WTC11 (cell line): ENCODE results near the gene GSG1L. TPM values are rescaled to one million over a fixed set of nuclear protein-coding genes. Genes with fewer than 3 reads are reported as not detected.

Experiments used
- ATAC-seq: fragments of 200-7000 bp; cut with Tn5 transposase; 2 replicates; pipeline ENCODE4 v1.10.0; 2021; ENCODE audit warnings: mild to moderate bottlenecking, moderate library complexity
- CTCF ChIA-PET: fragments of 300-600 bp; sonication (Branson Sonifier 250); formaldehyde crosslinking; loops from one replicate; lab custom pipeline; 2021; ENCODE audit warnings: antibody characterized with exemption; lab: Charles Lee
- POLR2A ChIA-PET: fragments of 350-600 bp; sonication (Branson Sonifier 250); formaldehyde crosslinking; loops from one replicate; lab custom pipeline; 2021; ENCODE audit warnings: antibody characterized with exemption; lab: Charles Lee
- DNase-seq: peaks from one replicate; pipeline ENCODE4 v3.0.0; 2021; ENCODE audit warnings: low spot score
- H3K27ac Mint-ChIP-seq: 2 replicates; pipeline ENCODE4 v1.8.0; 2021; ENCODE audit warnings: mixed read lengths
- H3K27me3 Mint-ChIP-seq: 2 replicates; pipeline ENCODE4 v1.8.0; 2021; ENCODE audit warnings: low read depth, mild to moderate bottlenecking, moderate library complexity, mixed read lengths
- H3K36me3 Mint-ChIP-seq: 2 replicates; pipeline ENCODE4 v1.8.0; 2021; ENCODE audit warnings: mixed read lengths
- H3K4me1 Mint-ChIP-seq: 2 replicates; pipeline ENCODE4 v1.8.0; 2022; ENCODE audit warnings: mixed read lengths
- H3K4me3 Mint-ChIP-seq: 2 replicates; pipeline ENCODE4 v1.8.0; 2021; ENCODE audit warnings: mild to moderate bottlenecking, moderate library complexity, mixed read lengths
- H3K9me3 Mint-ChIP-seq: 2 replicates; pipeline ENCODE4 v1.8.0; 2021; ENCODE audit warnings: mixed read lengths
- ATF3 ChIP-seq: sonication (generic); formaldehyde crosslinking; conservative IDR thresholded peaks from 2 replicates; pipeline ENCODE4 v1.8.1; 2022; ENCODE audit warnings: mild to moderate bottlenecking, missing genetic modification reagents
- ATF6 ChIP-seq: sonication (generic); formaldehyde crosslinking; IDR thresholded peaks from 2 replicates; pipeline ENCODE4 v1.8.1; 2023; ENCODE audit warnings: mild to moderate bottlenecking, missing genetic modification reagents
- CREM ChIP-seq: sonication (generic); formaldehyde crosslinking; IDR thresholded peaks from 2 replicates; pipeline ENCODE4 v1.8.1; 2022; ENCODE audit warnings: mild to moderate bottlenecking, missing genetic modification reagents, moderate library complexity
- EMX1 ChIP-seq: fragments of 250-450 bp; sonication (Bioruptor Pico); IDR thresholded peaks from 2 replicates; pipeline ENCODE4 v1.8.0; 2021; ENCODE audit warnings: mild to moderate bottlenecking
- FOXJ3 ChIP-seq: sonication (generic); formaldehyde crosslinking; IDR thresholded peaks from 2 replicates; pipeline ENCODE4 v1.9.0; 2021; ENCODE audit warnings: missing genetic modification reagents, mild to moderate bottlenecking, borderline replicate concordance
- FOXK1 ChIP-seq: sonication (generic); formaldehyde crosslinking; IDR thresholded peaks from 2 replicates; pipeline ENCODE4 v1.8.0; 2022; ENCODE audit warnings: mild to moderate bottlenecking, moderate library complexity, missing genetic modification reagents
- FOXP4 ChIP-seq: sonication (generic); formaldehyde crosslinking; IDR thresholded peaks from 2 replicates; pipeline ENCODE4 v1.8.0; 2022; ENCODE audit warnings: mild to moderate bottlenecking, missing genetic modification reagents
- GTF2I ChIP-seq: fragments of 250-450 bp; sonication (Bioruptor Pico); conservative IDR thresholded peaks from 2 replicates; pipeline ENCODE4 v1.4.0; 2021; ENCODE audit warnings: mild to moderate bottlenecking
- IRF2 ChIP-seq: sonication (generic); formaldehyde crosslinking; IDR thresholded peaks from 2 replicates; pipeline ENCODE4 v1.8.0; 2022; ENCODE audit warnings: low read depth, missing genetic modification reagents, borderline replicate concordance
- JAZF1 ChIP-seq: fragments of 250-450 bp; sonication (Bioruptor Pico); IDR thresholded peaks from 2 replicates; pipeline ENCODE4 v1.9.0; 2021; ENCODE audit warnings: moderate library complexity, mild to moderate bottlenecking, inconsistent platforms
- KAT7 ChIP-seq: sonication (generic); formaldehyde crosslinking; IDR thresholded peaks from 2 replicates; pipeline ENCODE4 v1.8.1; 2023; ENCODE audit warnings: missing genetic modification reagents, mild to moderate bottlenecking, borderline replicate concordance
- MLX ChIP-seq: sonication (generic); formaldehyde crosslinking; IDR thresholded peaks from 2 replicates; pipeline ENCODE4 v1.8.1; 2023; ENCODE audit warnings: mild to moderate bottlenecking, missing genetic modification reagents, moderate library complexity
- MXD4 ChIP-seq: fragments of 250-450 bp; sonication (Bioruptor Pico); IDR thresholded peaks from 2 replicates; pipeline ENCODE4 v1.8.0; 2021; ENCODE audit warnings: mild to moderate bottlenecking, moderate library complexity, borderline replicate concordance
- NFE2L1 ChIP-seq: sonication (generic); formaldehyde crosslinking; IDR thresholded peaks from 2 replicates; pipeline ENCODE4 v1.8.1; 2023; ENCODE audit warnings: missing genetic modification reagents
- NR3C1 ChIP-seq: sonication (generic); formaldehyde crosslinking; conservative IDR thresholded peaks from 2 replicates; pipeline ENCODE4 v1.8.1; 2023; ENCODE audit warnings: low read depth, mild to moderate bottlenecking, missing genetic modification reagents
- RELA ChIP-seq: sonication (generic); formaldehyde crosslinking; IDR thresholded peaks from 2 replicates; pipeline ENCODE4 v1.8.1; 2022; ENCODE audit warnings: missing genetic modification reagents, mild to moderate bottlenecking, borderline replicate concordance
- USF1 ChIP-seq: sonication (generic); formaldehyde crosslinking; IDR thresholded peaks from 2 replicates; pipeline ENCODE4 v1.8.0; 2022; ENCODE audit warnings: mild to moderate bottlenecking, missing genetic modification reagents
- ZNF121 ChIP-seq: sonication (generic); formaldehyde crosslinking; IDR thresholded peaks from 2 replicates; pipeline ENCODE4 v1.8.0; 2023; ENCODE audit warnings: missing genetic modification reagents
- ZNF138 ChIP-seq: sonication (generic); formaldehyde crosslinking; conservative IDR thresholded peaks from 2 replicates; pipeline ENCODE4 v1.8.1; 2022; ENCODE audit warnings: mild to moderate bottlenecking, moderate library complexity, missing genetic modification reagents
- ZNF281 ChIP-seq: sonication (generic); formaldehyde crosslinking; IDR thresholded peaks from 2 replicates; pipeline ENCODE4 v1.8.0; 2023; ENCODE audit warnings: mild to moderate bottlenecking, missing genetic modification reagents
- total RNA-seq: library from RNA; stranded (reverse); gene quantifications from 3 replicates; pipeline ENCODE4 v1.2.3, GENCODE V29; 2021

The GSG1L gene
- total RNA-seq, 1 experiment from 2014 or later: 0.28 TPM

GRCh38 chr16:27965801-27966200, 97.7 kb downstream of the GSG1L start:
- no peak for DNase-seq
- ChIA-PET POLR2A (no interaction called here), CTCF (interaction anchor here (0.9 kb wide), 1 partner anchor 73 kb away, joined by 3 read pairs; no protein-coding TSS in a partner anchor)
- Mint-ChIP-seq H3K27ac (no peak overlapping the region), H3K4me3 (no peak overlapping the region), H3K36me3 (no peaks in the 10 kb centered on the region), H3K9me3 (peaks cover 8% of the 10 kb centered on the region), H3K4me1 (no peaks in the 10 kb centered on the region), H3K27me3 (0 out of 2 replicates have a peak, but pooled peaks cover 2% of the 10 kb centered on the region)
- ATAC-seq: no peak
- TF ChIP-seq IRF2 (CRISPR knock-in tag) (no peak), NFE2L1 (no peak), FOXK1 (CRISPR knock-in tag) (no peak), MXD4 (CRISPR knock-in tag) (no peak), RELA (CRISPR knock-in tag) (no peak), ZNF121 (CRISPR knock-in tag) (no peak), JAZF1 (no peak), MLX (no peak), FOXP4 (CRISPR knock-in tag) (no peak), FOXJ3 (CRISPR knock-in tag) (no peak), ZNF281 (CRISPR knock-in tag) (no peak), ATF3 (CRISPR knock-in tag) (no peak), CREM (no peak)

- Mint-ChIP-seq H3K27ac (no peak overlapping the region), H3K27me3 (0 out of 2 replicates have a peak, but pooled peaks cover 2% of the 10 kb centered on the region), H3K4me3 (no peak overlapping the region), H3K4me1 (no peaks in the 10 kb centered on the region), H3K9me3 (no peaks in the 10 kb centered on the region; the same call in 1 of the 2 replicates), H3K36me3 (no peaks in the 10 kb centered on the region)
- ChIA-PET CTCF (interaction anchor here (0.5 to 1.2 kb wide), 2 partner anchors 9 to 182 kb away, joined by 5 to 7 read pairs; no protein-coding TSS in a partner anchor), POLR2A (no interaction called here)
- DNase-seq: no peak
- ATAC-seq: no peak
- TF ChIP-seq ZNF138 (CRISPR knock-in tag) (no peak), USF1 (CRISPR knock-in tag) (no peak), NR3C1 (CRISPR knock-in tag) (no peak), ZNF121 (CRISPR knock-in tag) (no peak)
Observed at GRCh38 chr16:27963471-27963965, 100.0 kb downstream of the GSG1L start.

- CTCF ChIA-PET: interaction anchor here (1.2 to 2.2 kb wide), 2 partner anchors 10 kb away, joined by 6 to 7 read pairs; no protein-coding TSS in a partner anchor
- Mint-ChIP-seq H3K4me1 (no peaks in the 10 kb centered on the region), H3K27ac (no peak overlapping the region), H3K27me3 (peaks cover 7% of the 10 kb centered on the region; the same call in 1 of the 2 replicates), H3K4me3 (no peak overlapping the region), H3K9me3 (peaks cover 7% of the 10 kb centered on the region), H3K36me3 (no peaks in the 10 kb centered on the region; the same call in none of the 2 replicates)
- POLR2A ChIA-PET: no interaction called here
- ATAC-seq: no peak
- DNase-seq: no peak
- TF ChIP-seq ATF6 (no peak), GTF2I (CRISPR knock-in tag) (peak; percentile 46; the same call in 1 of the 2 replicates), EMX1 (CRISPR knock-in tag) (no peak), KAT7 (CRISPR knock-in tag) (no peak)
Observed at GRCh38 chr16:27962197-27962596, 101.3 kb downstream of the GSG1L start.
